HepG2 (cell line): ENCODE measurements around the gene GPR137. TPM values are rescaled to one million over a fixed set of nuclear protein-coding genes. Genes with fewer than 3 reads are reported as not detected.

Experiments used
- CREB1 ChIP-seq, 2 experiments: fragments of 450-650 bp in 1 of 2; IDR thresholded peaks; 2 replicates each; pipeline ENCODE4 v1.6.1; 2016 to 2017; ENCODE audit warnings: control low read depth in 1 of 2, mild to moderate bottlenecking in 1 of 2, missing compliant biosample characterization in 1 of 2, missing genetic modification characterization in 1 of 2
- KDM5A ChIP-seq: fragments of 200-600 bp; sonication (generic); IDR thresholded peaks from 2 replicates; pipeline ENCODE4 v1.7.0; 2018; ENCODE audit warnings: antibody characterized with exemption, mild to moderate bottlenecking, low read length, borderline replicate concordance
- MLLT10 ChIP-seq: sonication (generic); formaldehyde crosslinking; IDR thresholded peaks from 2 replicates; pipeline ENCODE4 v1.4.0; 2020; ENCODE audit warnings: missing genetic modification reagents
- PHF5A ChIP-seq: IDR thresholded peaks from one replicate; pipeline ENCODE4 v1.6.1; 2018; ENCODE audit warnings: low read depth, missing genetic modification reagents; ENCODE audit not compliant: unreplicated experiment
- POLR2A ChIP-seq, 2 experiments: IDR thresholded peaks; 2 replicates each; pipeline ENCODE4 v1.6.1; 2011; ENCODE audit warnings: low read depth in 2 of 2, low read length in 2 of 2, mild to moderate bottlenecking in 1 of 2, moderate library complexity in 1 of 2; ENCODE audit not compliant: insufficient read depth in 1 of 2
- RFX1 ChIP-seq: fragments of 450-650 bp; IDR thresholded peaks from 2 replicates; pipeline ENCODE4 v1.6.1; 2017
- RFX3 ChIP-seq: IDR thresholded peaks from 2 replicates; pipeline ENCODE4 v1.6.1; 2016; ENCODE audit warnings: missing biosample characterization, missing genetic modification reagents
- SMARCE1 ChIP-seq: fragments of 450-650 bp; IDR thresholded peaks from 2 replicates; pipeline ENCODE4 v1.6.1; 2017; ENCODE audit warnings: borderline replicate concordance
- SOX5 ChIP-seq: IDR thresholded peaks from 2 replicates; pipeline ENCODE4 v1.6.1; 2016; ENCODE audit warnings: borderline replicate concordance
- YY1 ChIP-seq: IDR thresholded peaks from 2 replicates; pipeline ENCODE4 v1.6.1; 2011; ENCODE audit warnings: low read length, low read depth, moderate library complexity, mild to moderate bottlenecking; ENCODE audit not compliant: insufficient read depth, insufficient replicate concordance
- ZBTB7B ChIP-seq: sonication (generic); formaldehyde crosslinking; IDR thresholded peaks from 2 replicates; pipeline ENCODE4 v1.4.0; 2020; ENCODE audit warnings: missing genetic modification reagents
- ZFP36 ChIP-seq: fragments of 150-350 bp; IDR thresholded peaks from 2 replicates; pipeline ENCODE4 v1.6.1; 2018; ENCODE audit warnings: borderline replicate concordance, low read length, low read depth; ENCODE audit not compliant: partially characterized antibody
- ZNF10 ChIP-seq: sonication (generic); formaldehyde crosslinking; IDR thresholded peaks from 2 replicates; pipeline ENCODE4 v1.4.0; 2020; ENCODE audit warnings: mild to moderate bottlenecking, low read depth, missing genetic modification reagents, borderline replicate concordance
- ZNF382 ChIP-seq: sonication (generic); formaldehyde crosslinking; IDR thresholded peaks from 2 replicates; pipeline ENCODE4 v1.5.0; 2020; ENCODE audit warnings: missing genetic modification reagents, mild to moderate bottlenecking, borderline replicate concordance
- ZNF441 ChIP-seq: sonication (generic); formaldehyde crosslinking; IDR thresholded peaks from 2 replicates; pipeline ENCODE4 v1.7.0; 2021; ENCODE audit warnings: missing genetic modification reagents, borderline replicate concordance
- ZNF616 ChIP-seq: sonication (generic); formaldehyde crosslinking; IDR thresholded peaks from 2 replicates; pipeline ENCODE4 v1.5.0; 2020; ENCODE audit warnings: low read depth, mild to moderate bottlenecking, missing genetic modification reagents
- ZNF879 ChIP-seq: sonication (generic); formaldehyde crosslinking; IDR thresholded peaks from 2 replicates; pipeline ENCODE4 v1.8.1; 2023; ENCODE audit warnings: missing genetic modification reagents
- polyA plus RNA-seq, 8 experiments: library from polyadenylated mRNA; depleted of rRNA in 3 of 8; stranded (reverse) in 7 of 8; unstranded in 1 of 8; fragments of >200 nt; fragmentation: Illumina TruSeq in 4 of 8; extraction: Trizol in 4 of 8; gene quantifications; 2 replicates each; pipeline versions ENCODE4 v1.2.1 to v1.2.3, GENCODE V29; 2011 to 2016; ENCODE audit warnings: low read depth in 4 of 8, missing spikeins in 1 of 8, mixed read lengths in 1 of 8; ENCODE audit not compliant: insufficient read depth in 1 of 8
- total RNA-seq, 5 experiments: library from RNA; depleted of rRNA; stranded (reverse); fragments of >200 nt; fragmentation: Illumina TruSeq; extraction: Trizol; gene quantifications; 2 replicates each; pipeline ENCODE4 v1.2.3, GENCODE V29; 2016; ENCODE audit warnings: low read depth in 1 of 5
- TF ChIP-seq, protein P1 (sequence below): sonication (generic); formaldehyde crosslinking; IDR thresholded peaks from 2 replicates; pipeline ENCODE4 v1.9.0; 2021; ENCODE audit warnings: missing genetic modification reagents, mild to moderate bottlenecking, borderline replicate concordance
- TF ChIP-seq, protein P2 (sequence below), 2 experiments: fragments of 450-650 bp in 1 of 2; sonication (generic) in 1 of 2; formaldehyde crosslinking; IDR thresholded peaks; 2 replicates each; pipeline versions ENCODE4 v1.5.0 to v1.8.0; 2020 to 2022; ENCODE audit warnings: mild to moderate bottlenecking in 1 of 2, missing genetic modification reagents in 1 of 2
- TF ChIP-seq, protein P3 (sequence below): sonication (generic); formaldehyde crosslinking; conservative IDR thresholded peaks from 2 replicates; pipeline ENCODE4 v1.4.0; 2020; ENCODE audit warnings: missing genetic modification reagents

The GPR137 gene
- total and polyA plus RNA-seq, 2 of the 13 experiments (the other 11 are each of a cell fraction or from before 2014, with no cell fraction given) = 8.5 to 13.2 TPM

DNA sequence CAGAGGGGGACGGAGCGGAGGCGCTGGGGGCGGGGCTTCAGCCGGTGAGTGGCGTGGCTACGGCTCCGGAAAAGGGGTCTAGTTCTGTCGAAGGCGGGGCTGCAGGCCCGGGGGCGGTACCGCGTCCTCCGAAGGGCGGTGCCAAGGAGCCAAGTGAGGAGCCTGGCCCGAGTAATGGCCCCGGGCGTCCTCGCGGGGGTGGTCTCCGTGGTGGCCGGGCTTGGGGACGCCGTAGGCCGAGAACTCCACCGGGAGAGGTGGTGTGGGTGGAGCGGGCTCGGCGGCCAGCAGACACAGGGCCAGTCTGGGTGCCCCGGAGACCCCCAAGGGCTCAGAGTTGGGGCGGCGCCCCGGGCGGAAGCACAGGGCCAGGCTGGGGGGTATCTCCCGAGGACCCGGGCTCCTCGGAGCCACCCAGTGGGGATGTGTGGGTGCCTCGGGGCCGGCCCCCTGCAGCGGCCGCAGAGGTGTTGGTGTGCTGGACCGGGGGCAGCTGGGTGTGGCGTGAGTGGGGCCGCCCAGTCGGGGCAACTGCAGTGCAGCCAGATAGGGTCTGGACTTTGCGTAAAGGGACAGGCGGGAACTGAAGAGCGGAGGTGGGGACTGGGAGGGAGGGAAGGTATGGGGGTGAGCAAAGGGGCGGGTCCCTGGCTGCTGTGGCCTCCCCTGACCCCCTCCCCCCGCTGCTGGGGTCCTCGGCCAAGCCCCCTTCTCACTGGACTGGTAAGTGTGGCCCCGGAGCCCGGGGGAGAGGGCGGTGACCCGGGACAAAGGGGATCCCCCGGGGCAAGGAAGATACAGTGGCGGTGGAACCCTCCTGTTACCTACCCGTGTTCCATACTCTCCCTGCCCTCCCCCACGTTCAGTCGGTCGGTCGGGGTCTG is 43.9 kb upstream of the GPR137 start (continued):
- peak; percentile 61; the same call in 1 of the 2 replicates for TF ChIP-seq ZNF441
- no peak for TF ChIP-seq ZFP36
- TF ChIP-seq, protein P1, sequence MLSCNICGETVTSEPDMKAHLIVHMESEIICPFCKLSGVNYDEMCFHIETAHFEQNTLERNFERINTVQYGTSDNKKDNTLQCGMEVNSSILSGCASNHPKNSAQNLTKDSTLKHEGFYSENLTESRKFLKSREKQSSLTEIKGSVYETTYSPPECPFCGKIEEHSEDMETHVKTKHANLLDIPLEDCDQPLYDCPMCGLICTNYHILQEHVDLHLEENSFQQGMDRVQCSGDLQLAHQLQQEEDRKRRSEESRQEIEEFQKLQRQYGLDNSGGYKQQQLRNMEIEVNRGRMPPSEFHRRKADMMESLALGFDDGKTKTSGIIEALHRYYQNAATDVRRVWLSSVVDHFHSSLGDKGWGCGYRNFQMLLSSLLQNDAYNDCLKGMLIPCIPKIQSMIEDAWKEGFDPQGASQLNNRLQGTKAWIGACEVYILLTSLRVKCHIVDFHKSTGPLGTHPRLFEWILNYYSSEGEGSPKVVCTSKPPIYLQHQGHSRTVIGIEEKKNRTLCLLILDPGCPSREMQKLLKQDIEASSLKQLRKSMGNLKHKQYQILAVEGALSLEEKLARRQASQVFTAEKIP (CRISPR knock-in tag) = no peak
- TF ChIP-seq SOX5 (CRISPR knock-in tag) = no peak
- TF ChIP-seq, protein P2, sequence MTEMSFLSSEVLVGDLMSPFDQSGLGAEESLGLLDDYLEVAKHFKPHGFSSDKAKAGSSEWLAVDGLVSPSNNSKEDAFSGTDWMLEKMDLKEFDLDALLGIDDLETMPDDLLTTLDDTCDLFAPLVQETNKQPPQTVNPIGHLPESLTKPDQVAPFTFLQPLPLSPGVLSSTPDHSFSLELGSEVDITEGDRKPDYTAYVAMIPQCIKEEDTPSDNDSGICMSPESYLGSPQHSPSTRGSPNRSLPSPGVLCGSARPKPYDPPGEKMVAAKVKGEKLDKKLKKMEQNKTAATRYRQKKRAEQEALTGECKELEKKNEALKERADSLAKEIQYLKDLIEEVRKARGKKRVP (CRISPR knock-in tag; IDR thresholded peaks at IDR 0.05) = no peak
- TF ChIP-seq KDM5A = 0 out of 2 replicates have a peak, but pooled peaks have one; percentile 11
- TF ChIP-seq ZNF10 (CRISPR knock-in tag) = no peak
- no peak for TF ChIP-seq RFX3 (CRISPR knock-in tag)
- peak; percentile 42; the same call in 1 of the 2 replicates for TF ChIP-seq ZBTB7B
- no peak for TF ChIP-seq CREB1 (IDR thresholded peaks at IDR 0.05)
- TF ChIP-seq CREB1 (CRISPR knock-in tag; IDR thresholded peaks at IDR 0.05) = no peak
- no peak for TF ChIP-seq RFX1
- no peak for TF ChIP-seq PHF5A (CRISPR knock-in tag)
- TF ChIP-seq ZNF879 (CRISPR knock-in tag) = no peak
- TF ChIP-seq ZNF616 (CRISPR knock-in tag) = no peak
- no peak for TF ChIP-seq ZNF382 (CRISPR knock-in tag)
- no peak for TF ChIP-seq MLLT10 (CRISPR knock-in tag)
- TF ChIP-seq, protein P3, sequence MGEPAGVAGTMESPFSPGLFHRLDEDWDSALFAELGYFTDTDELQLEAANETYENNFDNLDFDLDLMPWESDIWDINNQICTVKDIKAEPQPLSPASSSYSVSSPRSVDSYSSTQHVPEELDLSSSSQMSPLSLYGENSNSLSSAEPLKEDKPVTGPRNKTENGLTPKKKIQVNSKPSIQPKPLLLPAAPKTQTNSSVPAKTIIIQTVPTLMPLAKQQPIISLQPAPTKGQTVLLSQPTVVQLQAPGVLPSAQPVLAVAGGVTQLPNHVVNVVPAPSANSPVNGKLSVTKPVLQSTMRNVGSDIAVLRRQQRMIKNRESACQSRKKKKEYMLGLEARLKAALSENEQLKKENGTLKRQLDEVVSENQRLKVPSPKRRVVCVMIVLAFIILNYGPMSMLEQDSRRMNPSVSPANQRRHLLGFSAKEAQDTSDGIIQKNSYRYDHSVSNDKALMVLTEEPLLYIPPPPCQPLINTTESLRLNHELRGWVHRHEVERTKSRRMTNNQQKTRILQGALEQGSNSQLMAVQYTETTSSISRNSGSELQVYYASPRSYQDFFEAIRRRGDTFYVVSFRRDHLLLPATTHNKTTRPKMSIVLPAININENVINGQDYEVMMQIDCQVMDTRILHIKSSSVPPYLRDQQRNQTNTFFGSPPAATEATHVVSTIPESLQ (CRISPR knock-in tag) = no peak
- no peak for TF ChIP-seq SMARCE1
- TF ChIP-seq POLR2A (IDR thresholded peaks at IDR 0.05; ENCODE audit: insufficient read depth in 1 of 2, low read depth in 2 of 2, low read length in 2 of 2) = peak in 1 of 2 experiments; percentile 44; a peak in 2 of 4 replicates
- TF ChIP-seq YY1 = peak; percentile 88
